Kasumi-1 (cell line): ENCODE data around the gene CYP1A2.
"Not testable (repeated sequence)": the region's sequence is repeated elsewhere in the genome, so short reads cannot be mapped to it uniquely, and the experiment has no call there.

Source experiments
- DNase-seq, 2 experiments: peaks; one replicate each; lab custom pipeline; 2025; lab: John Stamatoyannopoulos, UW

CYP1A2 gene

DNA sequence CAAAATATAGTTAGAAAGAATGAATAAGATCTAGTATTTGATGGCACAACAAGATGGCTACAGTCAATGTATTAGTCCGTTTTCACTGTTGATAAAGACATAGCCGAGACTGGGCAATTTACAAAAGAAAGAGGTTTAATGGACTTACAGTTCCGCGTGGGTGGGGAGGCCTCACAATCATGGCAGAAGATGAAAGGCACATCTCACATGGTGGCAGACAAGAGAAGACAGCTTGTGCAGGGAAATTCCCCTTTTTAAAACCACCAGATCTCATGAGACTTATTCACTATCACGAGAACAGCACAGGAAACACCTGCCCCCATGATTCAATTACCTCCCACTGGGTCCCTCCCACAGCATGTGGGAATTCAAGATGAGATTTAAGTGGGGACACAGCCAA is 10.4 kb upstream of the CYP1A2 start:
- not testable (repeated sequence) for DNase-seq

DNA sequence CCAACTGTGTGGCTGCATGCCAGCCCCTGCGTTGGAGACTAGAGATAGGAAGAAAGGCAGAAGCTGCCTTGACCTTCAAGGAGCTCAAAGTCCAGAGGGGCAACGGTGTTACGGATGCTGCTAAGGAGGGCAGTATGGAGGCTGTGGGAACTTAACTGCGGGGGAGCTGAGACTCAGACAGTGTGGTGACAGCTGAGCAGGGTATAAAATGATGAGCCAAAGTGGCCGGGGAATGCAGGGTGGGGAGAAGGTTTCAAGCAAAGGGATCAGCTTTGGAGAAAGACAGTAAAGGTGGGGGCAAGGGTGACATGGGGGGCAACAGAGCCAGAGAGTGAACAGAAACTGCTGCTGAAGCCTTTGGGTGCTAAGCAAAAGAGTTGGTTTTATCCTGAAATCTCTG is 6.2 kb upstream of the CYP1A2 start:
- no peak for DNase-seq

DNA sequence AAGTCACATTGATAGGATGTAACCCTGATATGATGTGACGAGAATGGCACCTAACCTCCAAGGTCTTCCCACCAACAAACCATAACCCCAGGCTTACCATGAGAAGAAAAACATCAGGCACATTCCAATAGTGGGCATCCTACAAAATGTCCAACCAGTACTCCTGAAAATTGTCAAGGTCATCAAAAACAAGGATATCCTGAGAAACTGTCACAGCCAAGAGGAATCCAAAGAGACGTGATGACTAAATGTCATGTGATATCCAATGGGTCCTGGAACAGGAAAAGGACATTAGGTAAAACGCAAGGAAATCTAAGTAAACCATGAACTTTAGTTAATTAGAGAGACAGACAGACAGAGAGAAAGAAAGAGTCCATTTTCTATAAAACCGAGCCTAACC is 2.3 kb upstream of the CYP1A2 start:
- DNase-seq = no peak

DNA sequence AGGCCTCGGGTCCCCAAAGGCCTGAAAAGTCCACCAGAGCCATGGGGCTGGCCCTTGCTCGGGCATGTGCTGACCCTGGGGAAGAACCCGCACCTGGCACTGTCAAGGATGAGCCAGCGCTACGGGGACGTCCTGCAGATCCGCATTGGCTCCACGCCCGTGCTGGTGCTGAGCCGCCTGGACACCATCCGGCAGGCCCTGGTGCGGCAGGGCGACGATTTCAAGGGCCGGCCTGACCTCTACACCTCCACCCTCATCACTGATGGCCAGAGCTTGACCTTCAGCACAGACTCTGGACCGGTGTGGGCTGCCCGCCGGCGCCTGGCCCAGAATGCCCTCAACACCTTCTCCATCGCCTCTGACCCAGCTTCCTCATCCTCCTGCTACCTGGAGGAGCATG is 1.2 kb downstream of the CYP1A2 start:
- no peak for DNase-seq

DNA sequence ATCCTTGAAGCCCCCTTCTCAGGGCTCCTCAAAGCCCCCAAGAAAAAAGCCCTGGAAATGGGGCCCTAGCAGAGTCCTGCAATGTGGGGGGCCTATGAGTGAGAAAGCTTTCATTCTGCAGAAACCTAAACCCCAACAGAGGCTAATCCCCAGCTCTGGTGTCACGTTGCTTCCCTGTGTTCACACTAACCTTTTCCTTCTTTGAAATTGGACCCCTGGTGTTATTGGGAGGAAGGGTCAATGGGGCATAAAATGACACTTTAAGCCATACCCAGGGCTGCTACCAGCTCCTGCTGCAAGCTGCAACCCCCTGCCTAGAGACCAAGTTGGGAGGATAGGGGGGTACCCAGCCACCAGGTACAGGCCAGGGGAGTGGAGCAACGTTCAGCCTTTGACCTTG is 2.1 kb downstream of the CYP1A2 start:
- no peak for DNase-seq

DNA sequence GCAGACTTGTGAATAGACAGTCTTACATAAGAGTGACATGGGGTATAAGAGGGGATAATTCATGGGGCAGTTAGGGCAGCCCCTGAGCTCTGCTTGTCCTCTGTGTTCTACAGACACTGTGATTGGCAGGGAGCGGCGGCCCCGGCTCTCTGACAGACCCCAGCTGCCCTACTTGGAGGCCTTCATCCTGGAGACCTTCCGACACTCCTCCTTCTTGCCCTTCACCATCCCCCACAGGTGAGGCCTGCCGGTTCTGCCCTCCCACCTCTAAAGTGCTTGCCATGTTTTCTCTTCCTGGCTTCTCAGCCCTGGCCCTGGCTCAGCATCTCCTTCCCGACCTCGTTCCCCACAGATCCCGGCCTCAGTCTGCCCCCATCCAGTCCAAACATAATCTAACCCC is 3.4 kb downstream of the CYP1A2 start:
- DNase-seq = no peak

DNA sequence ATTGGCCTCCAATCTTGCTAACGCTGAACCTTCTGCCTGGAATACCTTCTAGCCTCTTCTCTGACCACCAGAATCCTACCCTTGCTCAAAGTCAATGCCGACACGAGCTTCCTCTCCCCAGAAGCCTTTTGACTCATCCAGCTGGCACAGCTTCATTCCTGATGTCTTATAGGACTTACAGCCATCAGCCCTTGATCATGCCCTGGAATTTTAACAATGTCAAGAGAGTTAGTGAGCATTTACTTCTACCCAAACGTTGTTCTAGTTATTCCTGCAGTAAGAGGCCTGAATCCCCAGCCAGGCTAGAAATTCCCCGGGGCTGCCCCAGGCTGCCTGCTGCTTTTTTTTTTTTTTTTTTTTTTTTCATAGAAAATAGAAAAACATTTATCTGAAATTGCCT is 3.9 kb downstream of the CYP1A2 start:
- no peak for DNase-seq

DNA sequence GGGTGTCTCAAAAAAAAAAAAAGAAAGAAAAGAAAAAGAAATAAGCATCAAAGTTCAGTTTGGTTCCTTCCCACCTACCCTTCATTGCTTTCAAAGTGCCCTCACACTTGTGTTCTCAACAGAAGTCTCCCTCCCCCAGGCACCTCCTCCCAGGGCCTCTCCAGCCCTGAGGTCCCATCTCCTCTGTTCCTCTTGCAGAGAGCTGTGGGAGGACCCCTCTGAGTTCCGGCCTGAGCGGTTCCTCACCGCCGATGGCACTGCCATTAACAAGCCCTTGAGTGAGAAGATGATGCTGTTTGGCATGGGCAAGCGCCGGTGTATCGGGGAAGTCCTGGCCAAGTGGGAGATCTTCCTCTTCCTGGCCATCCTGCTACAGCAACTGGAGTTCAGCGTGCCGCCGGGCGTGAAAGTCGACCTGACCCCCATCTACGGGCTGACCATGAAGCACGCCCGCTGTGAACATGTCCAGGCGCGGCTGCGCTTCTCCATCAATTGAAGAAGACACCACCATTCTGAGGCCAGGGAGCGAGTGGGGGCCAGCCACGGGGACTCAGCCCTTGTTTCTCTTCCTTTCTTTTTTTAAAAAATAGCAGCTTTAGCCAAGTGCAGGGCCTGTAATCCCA is 6.1 kb downstream of the CYP1A2 start:
- peak; percentile 51 to 57 for DNase-seq

DNA sequence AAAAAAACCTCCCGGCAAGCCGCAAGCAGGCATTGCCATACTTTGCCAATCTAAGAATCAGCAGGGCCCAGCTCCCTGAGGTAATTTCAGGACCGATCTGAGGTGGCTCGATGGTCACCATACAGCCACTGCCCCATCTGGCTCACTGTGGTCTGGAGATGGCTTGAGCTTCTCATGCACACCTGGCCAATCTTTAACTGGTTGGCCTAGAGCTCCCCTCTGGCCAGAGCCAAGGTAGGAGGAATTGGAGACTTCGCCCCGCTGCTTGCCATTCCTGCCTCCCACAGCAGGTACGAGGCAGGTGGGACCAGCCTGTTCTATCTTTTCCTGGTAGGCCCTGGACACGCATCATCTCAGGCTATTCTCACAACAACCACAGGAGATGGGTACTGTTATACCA is 10.1 kb downstream of the CYP1A2 start:
- no peak for DNase-seq

DNA sequence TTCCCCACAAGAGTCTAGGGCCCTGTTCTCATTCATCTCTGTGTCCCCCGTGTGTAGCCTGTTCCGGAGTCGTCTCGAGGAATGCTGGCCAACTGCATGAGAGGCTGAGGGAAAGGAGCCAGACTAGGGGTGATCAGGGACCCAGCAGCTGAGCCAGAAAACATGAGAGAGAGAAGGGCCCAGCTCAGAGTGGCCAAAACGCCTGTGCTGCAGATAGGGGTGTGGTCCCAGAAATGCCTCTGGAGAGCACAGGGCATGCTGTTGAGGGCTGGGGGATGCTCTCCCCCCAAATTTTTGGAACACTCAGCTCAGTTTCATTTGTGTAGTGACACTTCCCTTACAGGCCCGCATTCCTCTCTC is 14.1 kb downstream of the CYP1A2 start:
- DNase-seq = no peak

DNA sequence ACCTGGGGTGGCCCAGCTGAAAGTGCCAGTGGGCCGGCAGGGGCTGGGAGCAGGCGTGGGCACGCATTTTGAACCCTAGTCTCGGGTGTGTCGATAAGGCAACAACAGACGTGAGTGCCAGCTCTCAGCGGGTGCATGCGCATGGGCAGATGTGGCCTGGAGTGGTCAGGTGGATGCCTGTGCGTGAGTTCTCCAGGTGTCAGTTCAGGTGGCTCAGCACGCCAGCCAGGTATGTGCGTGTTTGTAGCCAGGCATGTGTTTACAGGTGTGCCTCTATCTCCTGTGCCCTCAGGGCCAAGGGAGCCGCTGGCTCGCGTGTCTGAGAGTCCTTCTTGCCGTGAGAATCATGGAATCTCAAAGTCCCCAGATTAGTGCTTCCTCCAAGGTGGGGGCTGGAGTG is 14.8 kb downstream of the CYP1A2 start:
- no peak for DNase-seq

DNA sequence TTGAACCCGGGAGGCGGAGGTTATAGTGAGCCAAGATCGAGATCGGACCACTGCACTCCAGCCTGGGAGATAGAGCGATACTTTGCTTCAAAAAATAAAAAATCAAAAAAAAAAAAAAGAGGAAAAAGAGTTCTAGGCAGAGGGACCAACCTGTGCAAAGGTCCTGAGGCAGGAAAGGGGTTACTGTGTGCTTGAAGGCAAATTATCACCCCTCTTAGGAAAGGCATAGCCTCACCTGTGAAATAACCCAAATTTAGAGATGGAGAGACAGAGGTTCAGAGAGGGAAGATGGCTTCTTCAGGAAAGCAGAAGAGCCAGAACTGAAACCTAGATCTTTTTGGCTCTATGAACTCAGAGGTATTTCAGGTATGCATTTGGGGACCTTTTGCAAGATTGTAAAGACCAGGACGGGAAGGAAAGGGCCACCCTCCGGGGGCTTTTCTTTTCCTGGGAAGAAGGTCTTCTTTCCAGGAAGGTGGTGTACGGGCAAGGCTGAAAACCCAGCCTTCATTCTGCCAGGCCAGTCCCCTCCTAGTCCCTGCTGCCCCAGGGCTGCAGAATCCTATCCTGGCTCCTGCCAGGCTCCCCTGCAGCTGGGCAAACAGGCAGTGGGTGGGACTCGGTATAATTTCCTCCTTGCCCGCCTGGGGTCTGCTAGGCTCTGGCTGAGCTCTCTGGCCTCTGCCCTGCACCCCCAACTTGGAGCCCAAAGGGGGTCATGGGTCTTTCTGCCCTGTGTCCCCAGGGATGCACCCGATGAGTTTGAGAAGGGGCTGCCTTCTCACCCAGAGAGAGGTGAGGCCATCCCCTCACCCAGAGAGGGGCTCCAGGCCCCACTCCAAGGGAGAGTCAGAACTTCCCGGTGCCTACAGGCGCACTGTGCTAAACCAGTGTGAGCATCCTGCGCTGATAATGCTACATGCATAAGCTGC is 18.8 kb downstream of the CYP1A2 start:
- DNase-seq = no peak

DNA sequence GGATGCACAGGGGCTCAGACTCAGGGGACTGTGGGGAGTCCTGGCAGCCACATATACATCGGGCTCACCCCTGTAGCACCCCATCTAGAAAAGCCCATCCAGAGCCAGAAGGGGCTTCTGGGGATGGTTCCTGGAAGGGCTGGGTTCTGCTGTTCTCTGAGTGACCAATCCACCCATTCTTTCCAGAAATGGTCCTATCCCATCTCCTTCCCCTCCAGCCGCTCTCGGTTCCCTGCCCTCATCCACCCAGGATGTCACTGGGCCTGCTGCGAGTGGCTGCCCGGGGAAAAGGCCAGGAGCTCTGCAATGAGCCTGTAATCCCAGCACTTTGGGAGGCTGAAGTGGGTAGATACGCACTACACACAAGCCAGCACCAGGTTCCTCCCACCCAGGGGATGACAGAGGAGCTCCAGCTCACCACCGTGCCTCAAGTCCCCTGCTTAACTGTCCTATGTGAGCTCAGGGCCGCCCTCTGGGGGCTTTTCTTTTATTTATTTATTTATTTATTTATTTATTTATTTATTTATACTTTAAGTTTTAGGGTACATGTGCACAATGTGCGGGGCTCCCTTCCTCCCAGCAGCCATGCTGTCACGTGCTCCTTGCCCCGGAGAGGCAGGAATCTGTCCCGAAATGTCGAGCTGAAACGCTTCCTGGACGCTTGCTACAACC is 19.6 kb downstream of the CYP1A2 start:
- no peak for DNase-seq

DNA sequence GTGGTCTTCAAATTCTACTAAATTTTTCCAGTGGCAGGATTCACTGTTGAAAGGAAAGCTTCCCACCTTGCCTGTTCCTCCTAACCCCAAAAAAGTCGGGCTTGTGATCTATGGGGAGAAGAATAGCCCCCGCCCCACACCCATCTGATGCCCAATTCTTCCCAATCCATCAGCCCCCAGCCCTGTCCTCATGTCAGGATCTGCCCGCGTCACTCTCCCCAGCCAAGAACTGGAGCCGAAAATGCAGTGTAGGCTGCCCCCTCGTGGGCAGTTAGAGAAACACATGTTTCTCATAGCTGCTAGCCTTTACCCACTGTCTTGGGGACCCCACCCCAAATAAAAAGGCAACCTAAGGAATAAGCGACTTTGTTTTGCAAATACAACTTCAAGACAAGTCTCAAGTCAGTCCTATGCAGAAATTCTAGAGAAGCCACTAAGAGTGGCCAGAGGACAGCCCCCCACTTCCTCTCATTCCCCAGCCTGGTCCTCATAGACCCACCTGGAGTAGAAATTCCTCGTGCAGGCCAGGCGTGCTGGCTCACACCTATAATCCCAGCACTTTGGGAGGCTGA is 20.2 kb downstream of the CYP1A2 start:
- DNase-seq = peak; percentile 66 to 68

DNA sequence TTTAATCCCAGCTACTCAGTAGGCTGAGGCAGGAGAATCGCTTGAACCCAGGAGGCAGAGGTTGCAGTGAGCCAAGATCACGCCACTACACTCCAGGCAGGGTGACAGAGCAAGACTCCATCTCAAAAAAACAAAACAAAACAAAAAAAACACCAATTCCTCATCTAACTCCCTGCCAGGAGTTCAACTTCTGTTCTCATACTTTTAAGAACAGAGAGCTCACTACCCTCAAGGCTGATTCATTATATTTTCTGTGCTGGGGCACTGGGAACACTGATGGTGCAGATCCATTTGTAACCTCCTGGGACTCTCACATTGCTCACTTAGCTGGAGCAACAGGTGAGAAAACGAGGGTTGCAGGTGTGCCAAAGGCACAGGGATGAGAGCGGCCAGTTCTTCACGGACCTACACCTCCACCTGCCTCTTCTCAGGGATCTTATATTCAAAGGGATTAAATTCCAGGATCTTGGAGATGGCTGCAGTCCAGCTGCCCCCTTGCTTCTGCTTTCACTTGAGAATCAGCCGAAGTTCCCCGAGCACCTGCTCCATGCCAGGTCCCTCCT is 20.9 kb downstream of the CYP1A2 start:
- no peak for DNase-seq

DNA sequence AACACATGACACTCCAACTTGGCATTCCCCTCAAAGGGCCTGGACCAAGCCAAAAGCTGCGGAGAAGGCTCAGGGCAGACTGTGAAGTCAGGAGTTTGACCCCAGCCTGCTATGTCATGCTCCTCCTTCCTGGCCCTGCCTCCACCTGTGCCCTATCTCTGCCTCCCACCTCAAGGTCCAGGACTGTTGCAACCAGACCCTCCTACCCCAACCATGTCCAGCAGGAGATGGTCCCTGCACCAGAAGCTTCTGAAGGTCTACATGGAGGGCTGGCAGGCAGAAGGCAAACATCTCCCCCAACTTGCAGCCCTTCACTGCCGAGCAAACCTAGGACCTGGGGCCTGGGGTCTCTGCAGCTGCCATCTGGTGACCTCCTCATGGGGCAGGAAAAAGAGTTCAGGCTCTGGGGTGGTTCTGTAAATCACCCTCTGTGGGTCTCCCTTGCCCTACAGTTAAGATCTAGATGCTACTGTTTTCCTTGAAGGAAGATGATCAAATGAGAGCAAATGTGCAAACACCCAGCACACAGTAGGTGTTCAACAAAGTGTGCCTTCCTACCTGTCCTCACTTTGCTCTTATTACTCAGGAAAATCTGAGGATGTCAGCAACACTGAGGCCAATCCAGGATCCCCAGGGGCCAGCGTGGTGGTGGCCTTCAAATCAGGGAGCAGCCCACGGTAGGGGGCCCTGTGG is 21.7 kb downstream of the CYP1A2 start:
- DNase-seq = no peak

DNA sequence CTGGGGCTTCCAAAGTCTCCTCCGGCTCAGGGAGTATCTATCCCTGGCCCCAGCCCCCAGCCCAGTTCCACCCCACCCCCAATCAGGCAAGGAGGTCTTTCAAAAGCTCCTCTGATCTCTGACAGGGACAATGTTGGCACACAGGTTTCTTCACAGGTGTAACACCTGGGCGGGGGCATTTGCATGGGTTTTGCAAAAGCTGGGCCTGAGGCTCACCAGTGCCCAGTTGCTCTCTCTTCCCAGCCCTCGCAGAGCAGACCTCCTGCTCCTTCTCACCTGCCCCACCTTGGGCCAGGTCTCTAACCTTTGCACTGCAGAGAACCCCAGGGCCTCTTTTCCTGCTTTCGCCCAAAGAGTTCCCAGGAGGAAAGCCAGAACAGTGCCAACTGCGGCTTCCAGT is 24.7 kb downstream of the CYP1A2 start:
- DNase-seq = no peak

DNA sequence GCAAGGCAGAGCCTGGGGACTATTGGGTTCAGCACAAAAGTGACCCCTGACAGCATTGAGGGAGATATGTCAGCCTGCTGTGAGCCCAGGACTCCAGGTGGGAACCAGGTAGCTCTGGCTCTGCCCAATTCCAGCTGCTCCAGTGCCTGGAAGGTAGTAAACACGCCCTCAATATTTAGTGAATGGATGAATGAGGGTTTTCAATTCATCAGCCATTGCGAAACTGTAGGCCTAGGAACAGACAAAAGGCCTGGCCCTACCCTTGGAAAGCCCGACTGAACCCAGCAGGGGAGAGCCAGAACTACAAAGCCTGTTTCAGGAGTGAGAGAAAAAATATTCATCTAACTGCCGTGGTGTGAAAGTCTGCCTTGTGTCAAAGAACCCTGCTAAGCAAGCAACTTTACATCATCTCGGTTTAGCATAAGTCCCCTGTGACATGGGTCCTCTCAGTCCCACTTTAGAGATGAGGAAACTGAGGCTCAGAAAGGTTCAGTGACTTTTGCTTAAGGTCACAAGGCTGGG is 25.1 kb downstream of the CYP1A2 start:
- DNase-seq = no peak

DNA sequence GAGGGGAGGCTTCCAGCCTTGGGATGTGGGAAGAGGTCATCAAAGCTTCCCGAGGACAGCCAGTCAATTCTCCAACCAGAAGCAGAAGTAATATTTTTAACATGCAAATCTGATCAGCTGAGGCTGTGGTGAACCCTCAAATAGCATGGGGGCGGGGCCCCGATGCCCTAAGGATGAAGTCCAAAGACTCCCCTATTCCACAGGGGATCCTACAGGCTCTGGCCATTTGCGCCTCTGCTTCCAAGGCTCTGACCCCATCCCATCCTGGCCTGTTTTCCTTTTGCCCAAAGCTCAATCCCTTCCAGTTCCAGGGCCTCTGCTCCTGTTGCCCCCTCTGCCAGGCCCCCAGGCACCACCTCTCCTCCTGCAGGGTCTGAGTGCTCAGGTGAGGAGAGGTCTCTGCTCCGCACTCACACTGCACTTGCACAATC is 26.5 kb downstream of the CYP1A2 start:
- peak; percentile 25 to 30 for DNase-seq

DNA sequence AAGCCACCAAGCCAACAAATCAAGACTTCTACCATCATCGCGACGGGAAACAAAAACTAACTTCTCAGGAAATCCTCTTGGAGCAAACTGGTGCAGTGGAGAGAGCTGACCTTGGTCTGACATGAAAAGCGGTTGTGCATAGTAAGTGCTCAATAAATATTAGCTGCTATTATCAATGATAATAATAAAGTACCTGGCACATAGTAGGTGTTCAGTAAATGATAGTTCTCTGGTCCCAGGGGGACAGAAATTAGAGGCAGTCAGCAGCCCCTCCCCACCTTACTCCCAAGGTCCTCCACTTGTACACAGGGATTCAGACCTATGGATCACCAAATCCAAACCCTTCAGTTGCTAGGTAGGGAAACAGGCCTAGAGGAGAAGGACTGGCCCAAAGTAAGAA is 27.2 kb downstream of the CYP1A2 start:
- DNase-seq = no peak
